Colonic mucosa (tissue), 4 donors: ENCODE measurements around the gene FAM3B. TPM values are rescaled to one million over a fixed set of nuclear protein-coding genes. Genes with fewer than 3 reads are reported as not detected.

Experiments
- DNase-seq: peaks from one replicate; pipeline ENCODE4 v3.0.0-alpha.2; 2020
- H3K27ac ChIP-seq: fragments of 200-600 bp; one replicate; pipeline ENCODE4 v1.8.0; 2021
- H3K27me3 ChIP-seq: fragments of 200-600 bp; one replicate; pipeline ENCODE4 v1.8.0; 2021
- H3K36me3 ChIP-seq: fragments of 200-600 bp; one replicate; pipeline ENCODE4 v1.8.0; 2021
- H3K4me1 ChIP-seq: fragments of 200-600 bp; one replicate; pipeline ENCODE4 v1.8.0; 2021; ENCODE audit warnings: mild to moderate bottlenecking
- H3K4me3 ChIP-seq: fragments of 200-600 bp; one replicate; pipeline ENCODE4 v1.8.0; 2021
- H3K9ac ChIP-seq, 2 donors: one replicate each; pipeline ENCODE4 v1.7.0; 2013; ENCODE audit warnings: control low read depth in 2 of 2, low read depth in 2 of 2, low read length in 2 of 2
- H3K9me3 ChIP-seq: fragments of 200-600 bp; one replicate; pipeline ENCODE4 v1.8.0; 2021
- CTCF ChIP-seq: fragments of 200-600 bp; IDR thresholded peaks from one replicate; pipeline ENCODE4 v1.8.0; 2022; ENCODE audit warnings: antibody characterized with exemption, mild to moderate bottlenecking
- intact Hi-C: fragments of 100-400 bp; cut with DNase I; formaldehyde crosslinking; loops from one replicate; pipeline ENCODE4 v1.14.1; 2022
- total RNA-seq, 2 donors: library from RNA; stranded (reverse); fragmentation: NEBNext Ultra II Directional in 1 of 2; extraction: Animal tissue kit (Norgen Biotek cat#: 25700) in 1 of 2; gene quantifications; one replicate each; pipeline ENCODE4 v1.2.1, GENCODE V29; 2021
- donor health status: healthy.
- donor health status: DM: no; HTN: no; CAD: no.
- donor health status: DM: no; HTN: no; CAD: no.

FAM3B gene
- total RNA-seq, 2 donors from 2014 or later: 0.35 to 0.90 TPM

GRCh38 chr21:41321211-41321907 lies 4.8 kb downstream of the FAM3B start:
- H3K27ac ChIP-seq: no peak overlapping the region
- intact Hi-C loops: no loop called here
- no peak for TF ChIP-seq CTCF
- H3K9me3 ChIP-seq: no peaks in the 10 kb centered on the region
- no peak overlapping the region for H3K9ac ChIP-seq
- DNase-seq: no peak
- no peak overlapping the region for H3K4me3 ChIP-seq
- no peaks in the 10 kb centered on the region for H3K4me1 ChIP-seq
- peaks cover 12% of the 10 kb centered on the region for H3K27me3 ChIP-seq
- no peaks in the 10 kb centered on the region for H3K36me3 ChIP-seq

- peaks cover 6% of the 10 kb centered on the region for H3K27me3 ChIP-seq
- H3K36me3 ChIP-seq: no peaks in the 10 kb centered on the region
- no peak overlapping the region for H3K4me3 ChIP-seq
- DNase-seq: no peak
- no peaks in the 10 kb centered on the region for H3K9me3 ChIP-seq
- H3K9ac ChIP-seq: no peak overlapping the region
- no peaks in the 10 kb centered on the region for H3K4me1 ChIP-seq
- intact Hi-C loops: no loop called here
- no peak for TF ChIP-seq CTCF
- no peak overlapping the region for H3K27ac ChIP-seq
Observed at GRCh38 chr21:41321908-41322495, 5.4 kb downstream of the FAM3B start.

- DNase-seq: no peak
- Histone ChIP-seq H3K4me1 (no peaks in the 10 kb centered on the region), H3K36me3 (no peaks in the 10 kb centered on the region), H3K9ac (no peak overlapping the region), H3K9me3 (no peaks in the 10 kb centered on the region), H3K27me3 (no peaks in the 10 kb centered on the region), H3K27ac (no peak overlapping the region), H3K4me3 (no peak overlapping the region)
- intact Hi-C loops: no loop called here
- no peak for TF ChIP-seq CTCF
Observed at GRCh38 chr21:41322496-41323382, 6.1 kb downstream of the FAM3B start.

GRCh38 chr21:41325138-41325912 lies 8.7 kb downstream of the FAM3B start:
- no peak for DNase-seq
- Histone ChIP-seq H3K9me3 (no peaks in the 10 kb centered on the region), H3K4me3 (no peak overlapping the region), H3K9ac (no peak overlapping the region), H3K27me3 (no peaks in the 10 kb centered on the region), H3K36me3 (no peaks in the 10 kb centered on the region), H3K4me1 (no peaks in the 10 kb centered on the region), H3K27ac (no peak overlapping the region)
- intact Hi-C loops: no loop called here
- TF ChIP-seq CTCF: no peak
